Pancreas (tissue), 10 donors: ENCODE data around the gene GRM4. TPM values are rescaled to one million over a fixed set of nuclear protein-coding genes. Genes with fewer than 3 reads are reported as not detected.

Source experiments
- ATAC-seq, 4 donors: fragments of 200-7000 bp; cut with Tn5 transposase; one replicate each; pipeline versions ENCODE4 v1.8.0 to v1.9.1; 2020; ENCODE audit warnings: mild to moderate bottlenecking in 4 of 4, moderate library complexity in 4 of 4
- DNase-seq, 6 donors: peaks; one replicate each; pipeline ENCODE4 v3.0.0-alpha.2; 2020
- FAIRE-seq: peaks from 2 replicates; lab custom pipeline; 2012; peaks lifted over from hg19 to GRCh38; lab: Jason Lieb, UNC
- H3K27ac ChIP-seq, 4 donors: fragments of 200-600 bp; sonication (generic); 1 replicate in 3 of 4; 2 replicates in 1 of 4; pipeline versions ENCODE4 v1.5.0 to v1.8.0; 2020
- H3K27me3 ChIP-seq, 4 donors: fragments of 200-600 bp; one replicate each; pipeline ENCODE4 v1.8.0; 2021
- H3K36me3 ChIP-seq, 3 donors: fragments of 200-600 bp; sonication (generic) in 1 of 3; one replicate each; pipeline versions ENCODE4 v1.5.0 to v1.8.0; 2020 to 2021
- H3K4me1 ChIP-seq, 3 donors: fragments of 200-600 bp; one replicate each; pipeline ENCODE4 v1.8.0; 2021
- H3K4me3 ChIP-seq, 4 donors: fragments of 200-600 bp; sonication (generic) in 2 of 4; one replicate each; pipeline versions ENCODE4 v1.5.0 to v1.8.0; 2020 to 2021
- H3K9me3 ChIP-seq, 4 donors: fragments of 200-600 bp; one replicate each; pipeline ENCODE4 v1.8.0; 2021
- CTCF ChIP-seq, 4 donors: fragments of 200-600 bp; sonication (generic) in 3 of 4; IDR thresholded peaks; one replicate each; pipeline versions ENCODE4 v1.5.0 to v1.8.0; 2021; ENCODE audit warnings: antibody characterized with exemption in 4 of 4
- WGBS, 2 donors: extraction: QIAGEN DNeasy Blood & Tissue Kit; methylation state at CpG; one replicate each; pipeline ENCODE4 v1.1.7; 2013; 5-methylcytosine and 5-hydroxymethylcytosine counted together
- intact Hi-C, 3 donors: fragments of 100-400 bp; cut with DNase I; formaldehyde crosslinking; loops; one replicate each; pipeline versions ENCODE4 v1.11.1 to v1.14.2; 2022
- polyA plus RNA-seq, 2 donors: library from polyadenylated mRNA; stranded (reverse); fragments of 200-250 nt; gene quantifications; one replicate each; pipeline ENCODE4 v1.2.3, GENCODE V29; 2013
- total RNA-seq, 6 donors: library from RNA; stranded (reverse); fragmentation: NEBNext Ultra II Directional in 4 of 6; extraction: Animal tissue kit (Norgen Biotek cat#: 25700) in 4 of 6; gene quantifications; one replicate each; pipeline versions ENCODE4 v1.2.1 to v1.2.4, GENCODE V29; 2021 to 2023
- donor health status: healthy with polysubstance abuse.
- donor health status: DM: no; HTN: no; CAD: no; lungs with moderate emphysema.
- donor health status: DM: no; HTN: no; CAD: no.
- donor health status: control.
- donor health status: control.
- donor health status: Bipolar disorder and iron deficiency.
- donor health status: DM: yes; HTN: yes; CAD: no.
- donor health status: DM: no; HTN: no; CAD: no.
- donor health status: DM: no; HTN: no; CAD: no.
- donor health status: DM: yes; HTN: yes; CAD: no.

GRM4 gene
- total and polyA plus RNA-seq, 8 donors, result 0.23 to 6.8 (median 1.3) TPM

- Histone ChIP-seq H3K4me1 (no peaks in the 10 kb centered on the region), H3K27me3 (no peaks in the 10 kb centered on the region), H3K4me3 (no peak overlapping the region), H3K9me3 (no peaks in the 10 kb centered on the region), H3K36me3 (no peaks in the 10 kb centered on the region), H3K27ac (no peak overlapping the region)
- TF ChIP-seq CTCF (IDR thresholded peaks at IDR 0.05), result no peak
- 92 to 94% methylated on average over 7 of the region's 7 CpGs for WGBS, 2 donors
- ATAC-seq (no peak), FAIRE-seq (no peak), DNase-seq (peak in 1 of 6 donors; percentile 0)
- intact Hi-C loops, result no loop called here
Observed at GRCh38 chr6:33981421-33981820, 164.5 kb downstream of the GRM4 start.

GRCh38 chr6:33980176-33981175 is 165.4 kb downstream of the GRM4 start:
- 82 to 86% methylated on average over 25 of the region's 25 CpGs for WGBS, 2 donors
- intact Hi-C loops, result no loop called here
- Histone ChIP-seq H3K4me3 (no peak overlapping the region), H3K36me3 (no peaks in the 10 kb centered on the region), H3K27ac (no peak overlapping the region), H3K9me3 (no peaks in the 10 kb centered on the region), H3K4me1 (no peaks in the 10 kb centered on the region), H3K27me3 (peaks cover 0 to 4% (median 0%) of the 10 kb centered on the region in 4 donors)
- FAIRE-seq (no peak), ATAC-seq (no peak), DNase-seq (peak in 1 of 6 donors; percentile 4)
- TF ChIP-seq CTCF (IDR thresholded peaks at IDR 0.05), result no peak

GRCh38 chr6:33979750-33980149 is 166.1 kb downstream of the GRM4 start:
- H3K9me3 ChIP-seq, result no peaks in the 10 kb centered on the region
- WGBS, 2 donors, result 58 to 73% methylated on average over 4 of the region's 4 CpGs
- no peaks in the 10 kb centered on the region for H3K4me1 ChIP-seq
- intact Hi-C loops, result no loop called here
- peaks cover 0 to 5% (median 0%) of the 10 kb centered on the region in 4 donors for H3K27me3 ChIP-seq
- TF ChIP-seq CTCF (IDR thresholded peaks at IDR 0.05), result no peak
- no peak overlapping the region for H3K27ac ChIP-seq
- no peak for ATAC-seq
- no peak overlapping the region for H3K4me3 ChIP-seq
- peak in 1 of 6 donors; percentile 1 for DNase-seq
- H3K36me3 ChIP-seq, result no peaks in the 10 kb centered on the region
- FAIRE-seq, result no peak

GRCh38 chr6:33978412-33979150 is 167.3 kb downstream of the GRM4 start:
- intact Hi-C loops, result no loop called here
- DNase-seq (no peak), ATAC-seq (no peak), FAIRE-seq (no peak)
- WGBS, 2 donors, result 65 to 87% methylated on average over 16 of the region's 16 CpGs
- Histone ChIP-seq H3K27ac (no peak overlapping the region), H3K27me3 (peaks cover 0 to 5% (median 0%) of the 10 kb centered on the region in 4 donors), H3K4me3 (no peak overlapping the region), H3K9me3 (no peaks in the 10 kb centered on the region), H3K4me1 (no peaks in the 10 kb centered on the region), H3K36me3 (no peaks in the 10 kb centered on the region)
- TF ChIP-seq CTCF (IDR thresholded peaks at IDR 0.05), result no peak
